ENCODE data around the gene ST6GAL1. TPM values are rescaled to one million over a fixed set of nuclear protein-coding genes. Genes with fewer than 3 reads are reported as not detected.
"Not testable (repeated sequence)": the region's sequence is repeated elsewhere in the genome, so short reads cannot be mapped to it uniquely, and the experiment has no call there.

Gene ST6GAL1
- total RNA-seq, 1 experiment from 2014 or later = 0.11 TPM

- DNase-seq (ENCODE audit: low read depth in 1 of 2, low spot score in 2 of 2) = no peak
- H3K4me3 ChIP-seq = no peak overlapping the region
- H3K36me3 ChIP-seq = no peaks in the 10 kb centered on the region; the same call in 1 of the 2 replicates
- no peaks in the 10 kb centered on the region for H3K9me3 ChIP-seq (replicated peaks)
- H3K4me1 ChIP-seq (replicated peaks) = peaks cover 14% of the 10 kb centered on the region
- no peak overlapping the region for H3K27ac ChIP-seq
- 0 out of 2 replicates have a peak, but pooled peaks cover 2% of the 10 kb centered on the region for H3K27me3 ChIP-seq (replicated peaks)
Observed at GRCh38 chr3:186991470-186991869, 61.1 kb downstream of the ST6GAL1 start.

- peaks cover 14% of the 10 kb centered on the region for H3K4me1 ChIP-seq (replicated peaks)
- not testable (repeated sequence) for H3K4me3 ChIP-seq; H3K27me3 ChIP-seq (replicated peaks); H3K9me3 ChIP-seq (replicated peaks); H3K36me3 ChIP-seq; H3K27ac ChIP-seq; DNase-seq (ENCODE audit: low read depth in 1 of 2, low spot score in 2 of 2)
Observed at GRCh38 chr3:186992096-186992495, 61.8 kb downstream of the ST6GAL1 start.

- no peaks in the 10 kb centered on the region for H3K27me3 ChIP-seq (replicated peaks)
- H3K4me3 ChIP-seq = no peak overlapping the region
- no peaks in the 10 kb centered on the region; the same call in 1 of the 2 replicates for H3K36me3 ChIP-seq
- peaks cover 14% of the 10 kb centered on the region for H3K4me1 ChIP-seq (replicated peaks)
- DNase-seq (ENCODE audit: low read depth in 1 of 2, low spot score in 2 of 2) = no peak
- H3K27ac ChIP-seq = no peak overlapping the region
- no peaks in the 10 kb centered on the region for H3K9me3 ChIP-seq (replicated peaks)
Observed at GRCh38 chr3:186993210-186993782, 63.0 kb downstream of the ST6GAL1 start.

GRCh38 chr3:186994000-186994955 is 64.0 kb downstream of the ST6GAL1 start:
- no peaks in the 10 kb centered on the region for H3K9me3 ChIP-seq (replicated peaks)
- H3K27me3 ChIP-seq (replicated peaks) = no peaks in the 10 kb centered on the region
- H3K4me3 ChIP-seq = no peak overlapping the region
- peaks cover 14% of the 10 kb centered on the region for H3K4me1 ChIP-seq (replicated peaks)
- no peak overlapping the region for H3K27ac ChIP-seq
- DNase-seq (ENCODE audit: low read depth in 1 of 2, low spot score in 2 of 2) = peak; percentile 72
- H3K36me3 ChIP-seq = no peaks in the 10 kb centered on the region; the same call in 1 of the 2 replicates

- H3K4me1 ChIP-seq (replicated peaks) = peaks cover 19% of the 10 kb centered on the region
- no peak overlapping the region for H3K27ac ChIP-seq
- H3K36me3 ChIP-seq = no peaks in the 10 kb centered on the region; the same call in 1 of the 2 replicates
- no peaks in the 10 kb centered on the region for H3K9me3 ChIP-seq (replicated peaks)
- H3K27me3 ChIP-seq (replicated peaks) = no peaks in the 10 kb centered on the region
- no peak for DNase-seq (ENCODE audit: low read depth in 1 of 2, low spot score in 2 of 2)
- no peak overlapping the region for H3K4me3 ChIP-seq
Observed at GRCh38 chr3:186996356-186996755, 66.0 kb downstream of the ST6GAL1 start.

- no peaks in the 10 kb centered on the region for H3K27me3 ChIP-seq (replicated peaks)
- no peaks in the 10 kb centered on the region for H3K9me3 ChIP-seq (replicated peaks)
- H3K27ac ChIP-seq = no peak overlapping the region
- no peak overlapping the region for H3K4me3 ChIP-seq
- H3K36me3 ChIP-seq = no peaks in the 10 kb centered on the region; the same call in 1 of the 2 replicates
- H3K4me1 ChIP-seq (replicated peaks) = peaks cover 19% of the 10 kb centered on the region
- DNase-seq (ENCODE audit: low read depth in 1 of 2, low spot score in 2 of 2) = no peak
Observed at GRCh38 chr3:186997061-186997460, 66.7 kb downstream of the ST6GAL1 start.

- Histone ChIP-seq H3K36me3 (no peaks in the 10 kb centered on the region; the same call in 1 of the 2 replicates), H3K4me3 (no peak overlapping the region), H3K9me3 (replicated peaks) (no peaks in the 10 kb centered on the region), H3K4me1 (replicated peaks) (peaks cover 19% of the 10 kb centered on the region), H3K27me3 (replicated peaks) (no peaks in the 10 kb centered on the region), H3K27ac (no peak overlapping the region)
- no peak for DNase-seq (ENCODE audit: low read depth in 1 of 2, low spot score in 2 of 2)
Observed at GRCh38 chr3:186997473-186997939, 67.2 kb downstream of the ST6GAL1 start.

- no peak for DNase-seq (ENCODE audit: low read depth in 1 of 2, low spot score in 2 of 2)
- H3K36me3 ChIP-seq = no peaks in the 10 kb centered on the region
- H3K27me3 ChIP-seq (replicated peaks) = no peaks in the 10 kb centered on the region
- no peak overlapping the region for H3K4me3 ChIP-seq
- no peaks in the 10 kb centered on the region for H3K9me3 ChIP-seq (replicated peaks)
- H3K4me1 ChIP-seq (replicated peaks) = peaks cover 15% of the 10 kb centered on the region
- no peak overlapping the region for H3K27ac ChIP-seq
Observed at GRCh38 chr3:186998937-186999368, 68.6 kb downstream of the ST6GAL1 start.

GRCh38 chr3:187000711-187001151 is 70.4 kb downstream of the ST6GAL1 start:
- no peak for DNase-seq (ENCODE audit: low read depth in 1 of 2, low spot score in 2 of 2)
- Histone ChIP-seq H3K9me3 (replicated peaks) (no peaks in the 10 kb centered on the region), H3K4me3 (no peak overlapping the region), H3K4me1 (replicated peaks) (peaks cover 5% of the 10 kb centered on the region), H3K27ac (no peak overlapping the region), H3K36me3 (no peaks in the 10 kb centered on the region), H3K27me3 (replicated peaks) (no peaks in the 10 kb centered on the region)

GRCh38 chr3:187002915-187003314 is 72.6 kb downstream of the ST6GAL1 start:
- Histone ChIP-seq H3K27ac (no peak overlapping the region), H3K36me3 (no peaks in the 10 kb centered on the region), H3K4me1 (replicated peaks) (peaks cover 11% of the 10 kb centered on the region), H3K9me3 (replicated peaks) (no peaks in the 10 kb centered on the region), H3K27me3 (replicated peaks) (no peaks in the 10 kb centered on the region), H3K4me3 (no peak overlapping the region)
- no peak for DNase-seq (ENCODE audit: low read depth in 1 of 2, low spot score in 2 of 2)

GRCh38 chr3:187005827-187006481 is 75.6 kb downstream of the ST6GAL1 start:
- H3K4me3 ChIP-seq = no peak overlapping the region
- no peaks in the 10 kb centered on the region for H3K36me3 ChIP-seq
- H3K4me1 ChIP-seq (replicated peaks) = peaks cover 6% of the 10 kb centered on the region; the same call in 1 of the 2 replicates

GRCh38 chr3:187006864-187007630 is 76.7 kb downstream of the ST6GAL1 start:
- no peaks in the 10 kb centered on the region for H3K9me3 ChIP-seq (replicated peaks)
- H3K4me3 ChIP-seq = no peak overlapping the region
- H3K27me3 ChIP-seq (replicated peaks) = no peaks in the 10 kb centered on the region
- H3K27ac ChIP-seq = no peak overlapping the region
- H3K36me3 ChIP-seq = no peaks in the 10 kb centered on the region
- no peak for DNase-seq (ENCODE audit: low read depth in 1 of 2, low spot score in 2 of 2)
- H3K4me1 ChIP-seq (replicated peaks) = peaks cover 6% of the 10 kb centered on the region; the same call in 1 of the 2 replicates

More at GRCh38 chr3:187005827-187006481, 75.6 kb downstream of the ST6GAL1 start:
- DNase-seq (ENCODE audit: low read depth in 1 of 2, low spot score in 2 of 2) = no peak
- H3K27me3 ChIP-seq (replicated peaks) = no peaks in the 10 kb centered on the region
- no peak overlapping the region for H3K27ac ChIP-seq
- no peaks in the 10 kb centered on the region for H3K9me3 ChIP-seq (replicated peaks)

GRCh38 chr3:187010382-187010781 is 80.1 kb downstream of the ST6GAL1 start:
- peaks cover 15% of the 10 kb centered on the region for H3K4me1 ChIP-seq (replicated peaks)
- not testable (repeated sequence) for H3K9me3 ChIP-seq (replicated peaks); H3K27ac ChIP-seq; H3K36me3 ChIP-seq; H3K27me3 ChIP-seq (replicated peaks); H3K4me3 ChIP-seq; DNase-seq (ENCODE audit: low read depth in 1 of 2, low spot score in 2 of 2)
